ENCODE results near the gene NETO2.
"Not testable (repeated sequence)": the region's sequence is repeated elsewhere in the genome, so short reads cannot be mapped to it uniquely, and the experiment has no call there.

The NETO2 gene

DNA sequence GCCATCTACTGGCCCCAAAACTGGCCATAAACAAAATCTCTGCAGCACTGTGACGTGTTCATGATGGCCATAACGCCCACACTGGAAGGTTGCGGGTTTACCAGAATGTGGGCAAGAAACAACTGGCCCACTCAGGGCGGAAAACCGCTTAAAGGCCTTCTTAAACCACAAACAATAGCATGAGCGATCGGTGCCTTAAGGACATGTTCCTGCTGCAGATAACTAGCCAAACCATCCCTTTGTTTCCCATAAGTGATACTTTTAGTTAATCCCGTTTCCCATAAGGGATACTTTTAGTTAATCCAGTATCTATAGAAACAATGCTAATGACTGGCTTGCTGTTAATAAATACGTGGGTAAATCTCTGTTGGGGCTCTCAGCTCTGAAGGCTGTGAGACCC, 8.8 kb upstream of the NETO2 start:
- Histone ChIP-seq H3K9me3 (ENCODE audit: control insufficient read depth, insufficient read depth, low read length) (peaks cover 23% of the 10 kb centered on the region), H3K36me3 (ENCODE audit: control insufficient read depth, insufficient read depth, low read length) (peaks cover 11% of the 10 kb centered on the region; the same call in 1 of the 2 replicates)
- not testable (repeated sequence) for H3K27me3 ChIP-seq (ENCODE audit: control insufficient read depth, insufficient read depth, low read length); H3K27ac ChIP-seq (ENCODE audit: low read depth, low read length); H3K4me3 ChIP-seq (ENCODE audit: low read depth, low read length); H3K4me1 ChIP-seq (ENCODE audit: control insufficient read depth, insufficient read depth, low read length); H3K9ac ChIP-seq (ENCODE audit: low read depth, low read length)

GRCh38 chr16:47150067-47150466, 6.3 kb upstream of the NETO2 start:
- Histone ChIP-seq H3K36me3 (ENCODE audit: control insufficient read depth, insufficient read depth, low read length) (peaks cover 8% of the 10 kb centered on the region; the same call in 1 of the 2 replicates), H3K27me3 (ENCODE audit: control insufficient read depth, insufficient read depth, low read length) (peaks cover 12% of the 10 kb centered on the region), H3K4me1 (ENCODE audit: control insufficient read depth, insufficient read depth, low read length) (no peaks in the 10 kb centered on the region), H3K9ac (ENCODE audit: low read depth, low read length) (no peak overlapping the region), H3K27ac (ENCODE audit: low read depth, low read length) (no peak overlapping the region), H3K9me3 (ENCODE audit: control insufficient read depth, insufficient read depth, low read length) (peaks cover 23% of the 10 kb centered on the region), H3K4me3 (ENCODE audit: low read depth, low read length) (no peak overlapping the region)

GRCh38 chr16:47144559-47144877, 773 bp upstream of the NETO2 start:
- Histone ChIP-seq H3K4me3 (ENCODE audit: low read depth, low read length) (peak overlapping the region; percentile 79), H3K27me3 (ENCODE audit: control insufficient read depth, insufficient read depth, low read length) (peaks cover 32% of the 10 kb centered on the region), H3K4me1 (ENCODE audit: control insufficient read depth, insufficient read depth, low read length) (peaks cover 29% of the 10 kb centered on the region), H3K9ac (ENCODE audit: low read depth, low read length) (no peak overlapping the region), H3K27ac (ENCODE audit: low read depth, low read length) (no peak overlapping the region), H3K36me3 (ENCODE audit: control insufficient read depth, insufficient read depth, low read length) (no peaks in the 10 kb centered on the region), H3K9me3 (ENCODE audit: control insufficient read depth, insufficient read depth, low read length) (no peaks in the 10 kb centered on the region)

GRCh38 chr16:47142821-47143676, 696 bp downstream of the NETO2 start:
- H3K9ac ChIP-seq (ENCODE audit: low read depth, low read length) = peak overlapping the region; percentile 65
- no peaks in the 10 kb centered on the region for H3K36me3 ChIP-seq (ENCODE audit: control insufficient read depth, insufficient read depth, low read length)
- H3K27ac ChIP-seq (ENCODE audit: low read depth, low read length) = peak overlapping the region; percentile 38
- peaks cover 32% of the 10 kb centered on the region for H3K27me3 ChIP-seq (ENCODE audit: control insufficient read depth, insufficient read depth, low read length)
- peak overlapping the region; percentile 79 for H3K4me3 ChIP-seq (ENCODE audit: low read depth, low read length)
- H3K9me3 ChIP-seq (ENCODE audit: control insufficient read depth, insufficient read depth, low read length) = no peaks in the 10 kb centered on the region
- H3K4me1 ChIP-seq (ENCODE audit: control insufficient read depth, insufficient read depth, low read length) = peaks cover 37% of the 10 kb centered on the region

- Histone ChIP-seq H3K9ac (ENCODE audit: low read depth, low read length) (no peak overlapping the region), H3K27me3 (ENCODE audit: control insufficient read depth, insufficient read depth, low read length) (peaks cover 32% of the 10 kb centered on the region), H3K36me3 (ENCODE audit: control insufficient read depth, insufficient read depth, low read length) (no peaks in the 10 kb centered on the region), H3K9me3 (ENCODE audit: control insufficient read depth, insufficient read depth, low read length) (no peaks in the 10 kb centered on the region), H3K4me1 (ENCODE audit: control insufficient read depth, insufficient read depth, low read length) (peaks cover 37% of the 10 kb centered on the region), H3K27ac (ENCODE audit: low read depth, low read length) (no peak overlapping the region), H3K4me3 (ENCODE audit: low read depth, low read length) (peak overlapping the region; percentile 79)
These were observed 1.3 kb downstream of the NETO2 start for GRCh38 chr16:47142486-47142820.

DNA sequence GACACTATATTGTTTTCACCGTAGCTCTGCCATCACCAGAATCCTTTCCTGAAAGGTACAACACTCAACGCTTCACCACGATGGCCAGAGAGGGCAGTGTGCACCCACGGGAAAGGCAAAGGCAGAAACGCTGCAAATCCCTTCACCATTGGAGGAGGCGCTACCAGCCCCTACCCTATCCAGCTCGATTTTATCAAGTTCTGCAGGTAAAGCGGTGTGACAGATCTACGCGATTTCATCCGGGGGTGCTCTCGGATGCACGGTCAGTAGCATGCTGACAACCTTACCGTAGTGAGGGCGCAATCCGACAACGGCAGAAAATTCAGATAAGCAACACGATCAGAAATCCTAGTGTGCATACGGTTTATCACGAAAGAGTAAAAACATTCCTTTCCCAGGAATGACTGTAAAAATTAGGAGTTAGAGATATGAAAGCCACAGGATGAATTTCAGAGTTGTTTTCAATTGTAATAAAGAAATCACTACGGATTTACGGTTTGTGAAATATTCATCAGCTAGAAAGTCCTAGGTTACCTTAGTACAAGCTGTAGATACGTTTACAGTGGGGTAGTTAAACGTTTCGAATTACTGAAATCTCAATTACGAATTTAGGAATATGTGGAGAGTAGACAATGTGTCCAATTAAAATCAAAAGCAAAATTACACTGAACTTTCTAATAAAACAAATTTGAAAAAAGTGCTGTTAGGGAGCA, 1.8 kb downstream of the NETO2 start:
- peaks cover 32% of the 10 kb centered on the region for H3K27me3 ChIP-seq (ENCODE audit: control insufficient read depth, insufficient read depth, low read length)
- H3K9ac ChIP-seq (ENCODE audit: low read depth, low read length) = no peak overlapping the region
- no peak overlapping the region for H3K27ac ChIP-seq (ENCODE audit: low read depth, low read length)
- no peaks in the 10 kb centered on the region for H3K36me3 ChIP-seq (ENCODE audit: control insufficient read depth, insufficient read depth, low read length)
- peak overlapping the region; percentile 79 for H3K4me3 ChIP-seq (ENCODE audit: low read depth, low read length)
- H3K4me1 ChIP-seq (ENCODE audit: control insufficient read depth, insufficient read depth, low read length) = peaks cover 37% of the 10 kb centered on the region
- no peaks in the 10 kb centered on the region for H3K9me3 ChIP-seq (ENCODE audit: control insufficient read depth, insufficient read depth, low read length)

DNA sequence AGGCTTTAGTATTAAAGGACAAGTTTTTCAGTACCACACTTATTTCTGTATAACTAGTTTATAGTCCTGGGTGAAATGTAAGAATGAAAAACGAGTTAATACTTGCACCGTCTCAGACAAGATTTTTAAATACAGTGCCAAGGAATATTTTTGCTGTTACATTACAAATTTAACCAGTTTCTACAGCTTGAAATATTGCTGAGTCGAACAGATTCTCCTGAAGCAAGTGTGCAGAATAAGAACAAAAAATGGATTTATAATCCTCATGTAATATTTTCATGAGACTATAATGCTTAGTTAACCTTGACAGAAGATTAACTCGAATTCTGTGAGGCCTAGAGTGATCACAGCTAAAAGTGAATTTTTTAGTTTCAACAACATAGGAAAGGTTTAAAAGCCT, 3.1 kb downstream of the NETO2 start:
- Histone ChIP-seq H3K4me1 (ENCODE audit: control insufficient read depth, insufficient read depth, low read length) (peaks cover 37% of the 10 kb centered on the region), H3K27ac (ENCODE audit: low read depth, low read length) (no peak overlapping the region), H3K9ac (ENCODE audit: low read depth, low read length) (no peak overlapping the region), H3K27me3 (ENCODE audit: control insufficient read depth, insufficient read depth, low read length) (peaks cover 27% of the 10 kb centered on the region), H3K4me3 (ENCODE audit: low read depth, low read length) (no peak overlapping the region), H3K36me3 (ENCODE audit: control insufficient read depth, insufficient read depth, low read length) (no peaks in the 10 kb centered on the region), H3K9me3 (ENCODE audit: control insufficient read depth, insufficient read depth, low read length) (no peaks in the 10 kb centered on the region)

DNA sequence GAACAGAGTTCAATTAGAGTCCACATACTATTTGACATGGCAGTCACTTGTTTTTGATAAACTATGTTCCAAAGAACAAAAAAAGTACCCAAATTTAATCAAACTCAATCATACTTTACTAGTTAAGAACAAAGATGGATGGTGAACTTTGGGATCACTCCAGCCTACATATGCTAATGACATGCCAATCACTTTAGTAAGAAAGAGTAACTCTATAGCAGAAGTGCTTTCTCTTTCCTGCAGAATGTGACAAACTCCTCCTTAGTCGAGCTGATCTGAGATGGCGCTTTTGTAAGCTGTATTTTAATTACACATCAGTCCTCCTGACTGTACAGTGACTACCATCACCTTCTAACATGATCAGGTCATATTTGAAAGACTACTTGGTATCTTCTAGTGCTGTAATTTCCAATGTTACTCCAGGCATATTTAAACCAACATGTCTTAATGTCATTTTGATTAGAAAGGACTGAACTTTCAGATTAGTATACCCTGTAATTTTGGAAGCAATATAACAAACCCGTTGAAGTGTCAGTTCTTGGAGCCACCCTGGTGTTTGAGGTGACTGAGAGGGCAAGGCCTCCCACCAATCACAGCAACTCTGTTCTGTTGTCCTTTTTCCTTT, 4.1 kb downstream of the NETO2 start:
- no peak overlapping the region for H3K9ac ChIP-seq (ENCODE audit: low read depth, low read length)
- H3K9me3 ChIP-seq (ENCODE audit: control insufficient read depth, insufficient read depth, low read length) = no peaks in the 10 kb centered on the region
- H3K4me1 ChIP-seq (ENCODE audit: control insufficient read depth, insufficient read depth, low read length) = peaks cover 35% of the 10 kb centered on the region
- no peak overlapping the region for H3K27ac ChIP-seq (ENCODE audit: low read depth, low read length)
- H3K36me3 ChIP-seq (ENCODE audit: control insufficient read depth, insufficient read depth, low read length) = no peaks in the 10 kb centered on the region
- H3K27me3 ChIP-seq (ENCODE audit: control insufficient read depth, insufficient read depth, low read length) = peaks cover 17% of the 10 kb centered on the region
- no peak overlapping the region for H3K4me3 ChIP-seq (ENCODE audit: low read depth, low read length)

GRCh38 chr16:47137925-47138324, 5.8 kb downstream of the NETO2 start:
- not testable (repeated sequence) for H3K9ac ChIP-seq (ENCODE audit: low read depth, low read length); H3K27ac ChIP-seq (ENCODE audit: low read depth, low read length); H3K36me3 ChIP-seq (ENCODE audit: control insufficient read depth, insufficient read depth, low read length); H3K9me3 ChIP-seq (ENCODE audit: control insufficient read depth, insufficient read depth, low read length); H3K4me3 ChIP-seq (ENCODE audit: low read depth, low read length)
- Histone ChIP-seq H3K27me3 (ENCODE audit: control insufficient read depth, insufficient read depth, low read length) (peaks cover 11% of the 10 kb centered on the region), H3K4me1 (ENCODE audit: control insufficient read depth, insufficient read depth, low read length) (peaks cover 32% of the 10 kb centered on the region)

DNA sequence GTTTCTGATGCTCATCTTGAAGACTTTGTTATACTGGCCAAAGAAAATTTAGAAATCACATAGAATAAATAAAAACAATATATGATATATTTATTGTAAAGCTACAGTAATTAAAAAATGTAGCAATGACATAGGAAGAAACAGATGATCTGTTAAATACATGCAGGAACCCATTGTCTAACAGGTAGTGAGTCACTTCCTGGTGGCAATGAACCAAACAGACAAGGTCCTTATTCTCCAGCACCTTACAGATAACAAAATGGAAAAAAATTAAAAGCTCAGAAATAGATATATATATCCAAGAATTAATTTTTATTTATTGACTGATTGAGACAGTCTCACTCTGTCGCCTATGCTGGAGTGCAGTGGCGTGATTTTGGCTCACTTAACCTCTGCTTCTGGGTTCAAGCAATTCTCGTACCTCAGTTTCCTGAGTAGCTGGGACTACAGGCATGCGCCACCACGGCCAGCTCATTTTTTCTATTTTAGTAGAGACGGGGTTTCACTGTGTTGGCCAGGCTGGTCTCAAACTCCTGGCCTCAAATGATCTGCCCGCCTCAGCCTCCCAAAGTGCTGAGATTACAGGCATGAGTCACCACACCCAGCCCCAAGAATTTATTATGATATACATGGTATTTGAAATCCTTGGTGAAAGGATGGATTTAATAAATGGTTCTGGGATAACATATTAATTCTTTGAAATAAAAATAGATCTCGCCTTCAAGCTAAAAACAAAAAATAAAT, 7.5 kb downstream of the NETO2 start:
- Histone ChIP-seq H3K36me3 (ENCODE audit: control insufficient read depth, insufficient read depth, low read length) (no peaks in the 10 kb centered on the region), H3K4me3 (ENCODE audit: low read depth, low read length) (no peak overlapping the region), H3K27me3 (ENCODE audit: control insufficient read depth, insufficient read depth, low read length) (no peaks in the 10 kb centered on the region), H3K9me3 (ENCODE audit: control insufficient read depth, insufficient read depth, low read length) (no peaks in the 10 kb centered on the region), H3K27ac (ENCODE audit: low read depth, low read length) (no peak overlapping the region), H3K4me1 (ENCODE audit: control insufficient read depth, insufficient read depth, low read length) (peaks cover 21% of the 10 kb centered on the region; the same call in 1 of the 2 replicates), H3K9ac (ENCODE audit: low read depth, low read length) (no peak overlapping the region)
